NCI-H524 treated with DMSO at 0.1 percent for 48 hours (cell line): ENCODE measurements around the gene NUP62CL.
"Not testable (repeated sequence)": the region's sequence is repeated elsewhere in the genome, so short reads cannot be mapped to it uniquely, and the experiment has no call there.

Experiments used
- DNase-seq: peaks from one replicate; lab custom pipeline; 2025; lab: John Stamatoyannopoulos, UW

NUP62CL gene, protein sequence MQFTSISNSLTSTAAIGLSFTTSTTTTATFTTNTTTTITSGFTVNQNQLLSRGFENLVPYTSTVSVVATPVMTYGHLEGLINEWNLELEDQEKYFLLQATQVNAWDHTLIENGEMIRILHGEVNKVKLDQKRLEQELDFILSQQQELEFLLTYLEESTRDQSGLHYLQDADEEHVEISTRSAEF

DNA sequence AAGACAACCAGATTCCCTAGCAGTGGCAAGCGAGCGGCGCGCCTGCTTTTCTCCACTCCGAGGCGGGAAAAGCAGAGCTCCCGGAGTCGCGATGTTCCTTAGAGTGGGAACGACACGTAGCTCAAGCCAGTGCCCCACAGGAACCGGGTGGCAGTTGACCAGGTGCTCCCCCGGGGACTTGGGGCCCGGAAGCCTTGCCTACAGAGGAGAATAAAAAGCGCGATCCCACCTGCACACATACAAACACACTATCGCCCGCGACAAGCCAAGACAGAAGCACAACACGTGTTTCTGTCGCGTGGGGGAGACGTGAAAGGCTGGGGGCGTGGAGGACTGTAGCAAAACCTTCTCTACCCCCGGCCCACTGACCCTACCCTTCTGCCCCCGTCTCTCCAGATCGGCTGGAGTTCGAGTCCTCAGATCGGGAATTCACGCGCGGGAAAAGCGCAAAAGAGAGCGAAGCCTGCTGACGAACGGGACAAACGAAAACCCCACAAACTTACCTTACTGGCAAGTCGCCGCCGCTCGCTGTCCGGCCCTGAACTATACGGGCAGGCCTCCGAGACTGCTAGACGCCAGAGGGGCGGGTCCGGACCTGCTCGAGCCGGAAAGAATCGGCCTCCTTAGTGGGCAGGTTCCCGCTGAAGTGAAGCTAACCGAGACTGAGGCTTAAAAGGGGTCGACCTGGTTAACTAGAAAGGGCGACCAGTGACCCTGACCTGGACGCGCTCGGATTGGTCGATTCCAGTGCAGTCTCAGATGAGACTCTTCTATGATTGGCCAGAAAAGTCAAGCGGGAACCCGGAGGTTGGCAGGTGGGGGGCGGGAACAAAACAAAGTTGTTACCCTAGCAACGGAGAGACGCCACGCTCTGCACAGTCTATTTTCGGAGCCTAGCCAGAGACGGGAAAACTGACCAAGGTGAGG, at the start of gene NUP62CL, which contains the start of gene DNAAF6:
Gene NUP62CL (minus strand): TSS at position 664 of the 927 bp plus-strand sequence. CDS start 31,287 bp downstream, outside the sequence.
Gene DNAAF6 (plus strand): TSS at position 842 of the 927 bp plus-strand sequence. CDS start 6,265 bp downstream, outside the sequence.
- peak; percentile 70 for DNase-seq

DNA sequence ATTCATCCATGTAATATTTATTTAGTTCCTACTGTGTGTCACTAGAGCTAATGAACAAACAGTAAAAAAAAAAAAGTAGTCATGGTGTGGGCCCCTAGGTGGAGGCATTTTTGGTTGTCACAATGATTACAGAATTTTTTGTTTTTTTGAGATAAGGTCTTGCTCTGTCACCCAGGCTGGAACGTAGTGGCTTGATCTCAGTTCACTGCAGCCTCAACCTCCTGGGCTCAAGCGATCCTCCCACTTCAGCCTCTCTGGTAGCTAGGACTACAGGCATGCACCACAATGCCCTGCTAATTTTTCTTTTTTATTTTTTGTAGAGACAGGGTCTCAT, 22.2 kb upstream of the NUP62CL start:
- no peak for DNase-seq

DNA sequence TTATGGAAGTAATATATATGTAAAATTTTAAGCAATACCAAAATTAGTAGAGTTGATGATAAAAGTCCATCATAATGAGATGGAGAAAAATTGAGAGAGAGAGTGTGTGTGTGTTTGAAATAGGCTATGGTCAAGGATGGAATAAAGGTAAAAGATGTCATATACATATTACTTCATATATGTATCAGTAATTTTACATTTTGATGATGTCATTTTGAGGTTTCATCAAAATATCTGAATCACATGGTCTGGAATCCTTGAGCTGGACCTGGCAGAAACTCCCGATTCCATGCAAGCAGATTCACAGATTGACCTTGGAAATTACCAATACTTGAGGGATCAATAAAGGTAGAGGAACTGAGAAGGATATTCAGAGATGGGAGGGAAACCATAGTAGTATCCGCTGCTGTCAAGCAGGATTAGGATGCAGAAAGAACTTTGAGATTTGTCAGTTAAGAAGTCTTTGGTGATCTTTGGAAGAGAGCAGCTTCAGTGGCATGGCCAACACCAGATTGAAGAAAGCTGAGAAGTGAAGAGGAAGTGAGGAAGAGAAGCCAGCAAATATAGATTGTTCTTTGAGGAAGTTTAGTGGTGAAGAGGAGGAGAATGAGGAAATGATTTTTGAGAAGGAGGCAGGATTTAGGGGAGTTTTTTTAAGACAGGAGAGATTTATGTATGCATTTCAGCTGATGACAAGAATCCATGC, 21.7 kb upstream of the NUP62CL start:
- DNase-seq: no peak

DNA sequence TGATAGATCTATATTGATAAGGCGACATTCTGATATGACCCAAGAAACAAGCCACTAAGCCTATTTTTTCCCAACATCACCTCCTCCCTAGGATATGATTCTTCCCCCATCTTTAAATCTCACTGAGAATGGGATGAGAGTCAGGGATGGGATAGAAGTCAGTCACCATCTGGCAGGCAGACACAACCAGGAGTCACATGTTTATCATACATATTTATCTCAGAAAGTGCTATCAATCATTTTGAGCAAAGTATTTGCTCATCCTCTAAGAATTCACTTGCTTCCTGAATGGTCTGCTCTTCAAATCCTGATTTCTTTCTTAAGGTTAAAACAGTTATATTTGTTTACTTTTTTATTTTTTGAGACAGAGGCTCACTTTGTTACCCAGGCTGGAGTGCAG, 20.5 kb upstream of the NUP62CL start:
- DNase-seq: no peak

DNA sequence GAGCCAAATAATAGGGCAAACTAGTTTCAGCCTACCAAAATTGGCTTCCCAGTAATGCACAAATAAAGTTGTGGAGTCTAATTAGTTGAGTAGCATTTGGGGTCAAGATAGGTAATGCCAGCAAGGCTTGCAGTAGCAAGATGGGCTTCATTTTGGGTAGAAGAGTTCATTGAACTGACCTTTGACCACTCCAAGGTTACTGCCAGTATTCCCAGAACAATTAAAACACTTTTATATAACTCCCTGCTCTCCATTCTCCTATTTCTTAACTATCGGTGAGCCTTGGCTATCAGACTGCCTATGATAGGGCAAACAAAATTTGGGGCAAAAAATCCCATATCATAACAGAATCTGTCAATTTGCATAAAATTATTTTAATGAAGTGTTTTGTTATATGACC, 7.2 kb upstream of the NUP62CL start:
- no peak for DNase-seq

DNA sequence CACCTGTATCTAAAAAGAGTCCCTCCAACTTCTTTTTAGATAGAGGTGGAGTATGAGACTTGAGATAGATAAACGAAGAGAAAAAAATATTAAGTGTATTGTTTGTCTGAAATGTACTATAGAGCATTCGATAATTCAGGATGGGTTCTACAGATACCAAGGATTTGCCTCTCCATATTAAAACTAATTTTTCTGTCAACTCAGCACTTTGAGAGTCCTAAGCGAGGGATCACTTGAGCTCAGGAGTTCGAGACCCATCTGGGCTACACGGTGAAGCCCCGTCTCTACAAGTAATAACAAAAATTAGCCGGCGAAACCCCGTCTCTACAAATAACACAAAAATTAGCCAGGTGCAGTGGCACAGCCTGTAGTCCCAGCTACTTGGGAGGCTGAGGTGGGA, 1.7 kb upstream of the NUP62CL start:
- DNase-seq: no peak

DNA sequence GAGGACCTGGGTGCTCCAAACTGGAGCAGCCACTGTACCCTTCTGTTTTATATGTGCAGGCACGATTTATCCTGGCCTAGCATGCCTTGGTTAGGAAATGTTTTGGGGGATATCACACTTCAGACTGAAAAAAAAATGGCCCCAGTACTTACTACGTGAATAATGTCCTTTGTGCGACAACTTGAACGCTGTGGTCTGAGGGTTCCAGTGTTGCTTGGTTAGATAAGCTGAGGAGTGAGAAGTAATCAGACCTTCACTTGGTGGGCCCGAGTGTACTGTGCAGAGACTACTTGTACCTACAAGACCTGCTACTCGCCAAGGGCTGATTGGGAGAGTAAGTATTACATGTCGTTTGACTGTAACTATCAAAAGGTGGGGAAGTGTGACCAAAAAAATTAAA, 856 bp upstream of the NUP62CL start:
- no peak for DNase-seq

DNA sequence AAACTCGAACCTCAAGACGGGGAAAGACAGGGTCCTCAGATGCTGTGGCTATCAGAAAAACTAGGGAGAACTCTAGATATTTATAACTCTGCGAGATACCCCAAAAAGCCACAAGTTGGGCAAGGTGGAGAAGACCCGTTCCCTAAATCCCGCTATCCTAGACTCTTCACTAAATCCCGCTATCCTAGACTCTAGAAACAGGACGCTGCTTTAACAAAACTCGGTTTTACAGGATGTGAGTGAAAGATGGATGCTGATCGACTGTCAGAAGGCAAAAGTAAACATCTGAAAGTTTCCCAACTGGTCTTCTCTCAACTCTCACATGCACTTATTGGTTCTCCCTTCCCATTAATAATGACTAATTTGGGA, 448 bp upstream of the NUP62CL start:
- no peak for DNase-seq

DNA sequence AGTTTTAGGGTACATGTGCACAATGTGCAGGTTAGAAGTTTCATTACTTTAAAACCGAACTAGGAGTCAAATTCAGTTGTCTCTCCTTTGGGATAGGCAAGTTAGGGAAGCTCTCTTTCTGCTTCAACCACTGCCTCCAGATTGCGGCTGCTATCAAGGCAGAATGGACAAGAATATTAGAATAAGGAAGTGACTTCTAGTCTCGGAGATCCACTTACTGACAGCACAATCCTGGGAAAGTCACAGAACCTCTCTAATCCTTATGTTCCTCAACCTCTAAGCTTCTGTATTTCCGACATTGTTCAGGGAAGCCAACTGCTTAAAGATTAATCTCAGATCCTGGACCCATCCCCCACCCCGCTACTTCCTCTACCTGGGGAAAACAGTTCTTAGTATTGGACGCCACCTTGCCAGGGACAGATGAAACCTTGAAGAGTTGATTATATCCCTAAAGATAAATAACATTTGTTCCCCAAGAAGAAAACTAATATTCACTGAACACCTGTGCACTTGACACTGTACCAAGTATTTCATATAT, 2.1 kb downstream of the NUP62CL start:
- peak; percentile 41 for DNase-seq

DNA sequence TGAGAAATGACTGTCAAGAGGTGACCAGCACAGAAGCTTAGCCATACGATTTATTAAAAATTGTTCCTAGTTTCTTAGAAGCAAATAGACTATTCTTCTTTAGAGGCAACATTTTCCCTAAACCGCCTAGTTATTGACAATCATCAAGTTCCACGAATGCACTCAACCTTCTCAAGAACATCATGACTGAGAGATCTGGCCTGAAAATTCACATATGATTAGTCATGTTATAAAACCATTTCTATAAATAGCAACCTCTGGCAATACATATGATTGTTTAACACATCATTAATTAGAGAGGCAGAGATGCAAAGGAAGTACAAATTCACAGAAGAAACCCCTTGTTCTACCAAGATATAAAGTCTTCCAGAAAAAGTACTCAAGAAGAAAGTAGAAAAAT, 6.7 kb downstream of the NUP62CL start:
- no peak for DNase-seq

DNA sequence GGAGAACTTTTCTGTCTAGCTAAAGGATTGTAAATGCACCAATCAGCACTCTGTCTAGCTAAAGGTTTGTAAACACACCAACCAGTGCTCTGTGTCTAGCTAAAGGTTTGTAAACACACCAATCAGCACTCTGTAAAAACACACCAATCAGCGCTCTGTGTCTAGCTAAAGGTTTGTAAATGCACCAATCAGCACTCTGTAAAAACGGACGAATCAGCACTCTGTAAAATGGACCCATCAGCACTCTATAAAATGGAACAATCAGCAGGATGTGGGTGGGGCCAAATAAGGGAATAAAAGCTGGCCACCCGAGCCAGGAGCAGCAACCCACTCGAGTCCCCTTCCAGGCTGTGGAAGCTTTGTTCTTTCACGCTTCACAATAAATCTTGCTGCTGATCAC, 8.2 kb downstream of the NUP62CL start:
- DNase-seq: not testable (repeated sequence)

DNA sequence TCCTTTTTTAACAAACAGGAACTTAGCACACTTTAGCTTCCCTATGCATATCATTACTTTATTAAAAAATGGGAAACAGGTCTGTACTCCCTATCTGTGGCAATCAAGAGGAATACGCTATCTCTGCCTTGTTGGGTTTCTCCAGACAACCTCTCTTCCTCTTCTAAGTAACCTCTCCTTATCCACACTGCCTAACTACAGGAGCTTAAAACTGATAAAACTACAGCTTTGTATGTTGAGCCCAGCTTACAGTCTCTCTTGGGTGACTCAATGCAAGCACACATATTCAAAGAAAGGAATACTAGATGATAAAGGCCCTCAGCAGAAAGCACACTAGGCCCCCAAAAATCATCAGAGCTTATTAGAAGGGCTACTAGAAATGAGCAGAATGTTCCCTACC, 8.9 kb downstream of the NUP62CL start:
- DNase-seq: no peak

DNA sequence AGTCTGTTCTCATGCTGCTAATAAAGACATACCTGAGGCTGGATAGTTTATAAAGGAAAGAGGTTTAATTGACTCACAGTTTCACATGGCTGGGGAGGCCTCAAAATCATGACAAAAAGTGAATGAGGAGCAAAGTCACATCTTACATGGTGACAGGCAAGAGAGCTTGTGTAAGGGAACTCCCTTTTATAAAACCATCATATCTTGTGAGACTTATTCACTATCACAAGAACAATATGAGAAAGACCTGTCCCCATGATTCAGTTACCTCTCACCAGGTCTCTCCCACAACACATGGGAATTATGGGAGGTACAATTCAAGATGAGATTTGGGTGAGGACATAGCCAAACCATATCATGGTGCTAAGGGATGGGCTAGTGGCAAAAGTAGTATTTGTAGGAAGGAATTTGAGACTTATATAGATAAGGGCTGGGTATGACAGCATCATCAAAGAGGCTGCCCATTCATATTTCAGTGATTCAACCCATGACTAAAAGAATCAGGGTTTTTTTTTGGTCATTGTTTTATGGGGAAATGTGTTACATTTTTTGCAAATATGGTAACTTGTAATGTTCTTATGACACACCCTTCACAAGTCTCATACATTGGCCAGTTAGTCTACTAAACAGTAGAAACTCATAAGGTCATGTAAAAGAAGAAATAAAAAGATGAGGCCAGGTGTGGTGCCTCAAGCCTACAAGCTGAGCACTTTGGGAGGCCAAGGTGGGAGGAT, 34.7 kb downstream of the NUP62CL start:
- no peak for DNase-seq

DNA sequence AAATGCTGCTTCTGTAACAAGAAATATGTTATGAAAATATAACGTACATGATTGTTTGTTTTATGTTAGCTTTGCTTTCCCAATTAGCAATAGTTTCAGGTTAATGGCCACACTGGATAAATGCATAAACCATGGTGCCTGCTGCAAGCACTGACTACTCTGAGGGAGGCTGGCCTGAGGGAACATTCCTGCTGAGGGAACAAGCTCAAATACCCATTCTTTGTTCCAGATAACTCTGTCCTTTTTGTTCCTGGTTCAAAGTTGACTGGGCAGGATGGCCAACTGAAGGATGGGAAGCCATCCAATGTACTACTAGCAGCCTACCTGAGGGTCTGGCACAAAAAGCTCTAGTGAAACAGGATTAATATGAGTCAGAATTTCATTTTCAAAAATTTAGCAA, 37.5 kb downstream of the NUP62CL start:
- no peak for DNase-seq

DNA sequence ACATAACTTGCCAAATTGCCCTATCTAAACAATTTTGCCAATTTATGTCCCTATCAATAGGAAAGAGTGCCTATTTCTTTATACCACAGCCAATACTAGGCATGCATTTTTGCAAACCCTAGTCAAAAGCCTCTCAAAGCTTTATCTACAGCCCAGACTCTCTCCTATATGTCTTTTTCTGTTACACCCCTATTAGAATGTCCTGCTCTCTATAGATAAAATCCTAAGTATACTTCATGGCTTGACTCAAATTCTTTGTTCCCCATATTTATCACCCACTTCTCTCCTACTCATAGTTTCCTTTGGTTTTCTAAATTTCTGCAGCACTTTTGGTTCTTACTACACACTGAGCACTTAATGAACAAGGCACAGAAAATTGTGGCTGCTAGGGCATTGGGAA, 38.0 kb downstream of the NUP62CL start:
- no peak for DNase-seq

DNA sequence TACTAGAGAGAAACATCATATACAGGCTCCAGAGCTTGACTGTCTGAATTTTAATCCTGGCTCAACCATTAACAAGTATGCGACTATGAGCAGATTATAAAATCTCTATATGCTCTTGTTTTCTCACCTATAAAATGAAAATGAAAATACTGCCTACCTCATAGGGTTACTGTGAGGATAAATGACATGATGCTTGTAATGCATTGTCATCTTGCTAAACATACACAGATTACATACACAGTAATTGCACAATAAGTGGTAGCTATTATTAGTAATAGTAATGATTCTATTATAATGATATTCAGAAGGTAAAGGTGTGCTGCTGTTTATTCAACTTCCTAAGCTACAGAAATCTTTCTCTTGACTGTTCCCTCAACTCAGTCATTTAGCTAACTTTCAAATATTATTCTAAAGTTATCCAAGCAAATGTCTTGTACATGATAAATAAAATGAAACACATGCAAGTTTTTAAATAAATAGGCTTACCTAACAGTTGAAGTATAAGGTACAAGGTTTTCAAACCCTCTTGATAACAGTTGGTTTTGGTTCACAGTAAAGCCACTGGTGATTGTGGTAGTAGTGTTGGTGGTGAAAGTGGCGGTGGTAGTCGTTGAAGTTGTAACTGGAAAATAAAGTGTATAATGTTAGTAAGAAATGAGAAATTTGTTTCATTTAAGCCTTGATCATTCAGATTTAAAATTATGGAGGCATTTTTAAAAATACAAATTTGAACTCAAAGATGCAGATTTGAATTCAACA, 38.9 kb downstream of the NUP62CL start:
- no peak for DNase-seq

DNA sequence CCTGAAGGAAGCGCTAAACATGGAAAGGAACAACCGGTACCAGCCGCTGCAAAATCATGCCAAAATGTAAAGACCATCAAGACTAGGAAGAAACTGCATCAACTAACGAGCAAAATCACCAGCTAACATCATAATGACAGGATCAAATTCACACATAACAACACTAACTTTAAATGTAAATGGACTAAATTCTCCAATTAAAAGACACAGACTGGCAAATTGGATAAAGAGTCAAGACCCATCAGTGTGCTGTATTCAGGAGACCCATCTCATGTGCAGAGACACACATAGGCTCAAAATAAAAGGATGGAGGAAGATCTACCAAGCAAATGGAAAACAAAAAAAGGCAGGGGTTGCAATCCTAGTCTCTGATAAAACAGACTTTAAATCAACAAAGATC, 48.6 kb downstream of the NUP62CL start:
- not testable (repeated sequence) for DNase-seq

DNA sequence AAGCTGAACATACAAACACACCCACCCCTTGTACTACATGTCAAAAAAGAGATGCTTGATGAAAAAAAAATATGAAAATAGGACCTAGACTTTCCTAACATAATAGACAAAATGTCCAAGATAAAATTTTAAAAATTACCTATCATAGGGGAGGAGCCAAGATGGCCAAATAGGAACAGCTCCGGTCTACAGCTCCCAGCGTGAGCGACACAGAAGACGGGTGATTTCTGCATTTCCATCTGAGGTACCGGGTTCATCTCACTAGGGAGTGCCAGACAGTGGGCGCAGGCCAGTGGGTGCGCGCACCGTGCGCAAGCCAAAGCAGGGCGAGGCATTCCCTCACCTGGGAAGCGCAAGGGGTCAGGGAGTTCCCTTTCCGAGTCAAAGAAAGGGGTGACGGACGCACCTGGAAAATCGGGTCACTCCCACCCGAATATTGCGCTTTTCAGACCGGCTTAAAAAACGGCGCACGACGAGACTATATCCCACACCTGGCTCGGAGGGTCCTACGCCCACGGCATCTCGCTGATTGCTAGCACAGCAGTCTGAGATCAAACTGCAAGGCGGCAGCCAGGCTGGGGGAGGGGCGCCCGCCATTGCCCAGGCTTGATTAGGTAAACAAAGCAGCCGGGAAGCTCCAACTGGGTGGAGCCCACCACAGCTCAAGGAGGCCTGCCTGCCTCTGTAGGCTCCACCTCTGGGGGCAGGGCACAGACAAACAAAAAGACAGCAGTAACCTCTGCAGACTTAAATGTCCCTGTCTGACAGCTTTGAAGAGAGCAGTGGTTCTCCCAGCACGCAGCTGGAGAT, 50.4 kb downstream of the NUP62CL start:
- DNase-seq: not testable (repeated sequence)

DNA sequence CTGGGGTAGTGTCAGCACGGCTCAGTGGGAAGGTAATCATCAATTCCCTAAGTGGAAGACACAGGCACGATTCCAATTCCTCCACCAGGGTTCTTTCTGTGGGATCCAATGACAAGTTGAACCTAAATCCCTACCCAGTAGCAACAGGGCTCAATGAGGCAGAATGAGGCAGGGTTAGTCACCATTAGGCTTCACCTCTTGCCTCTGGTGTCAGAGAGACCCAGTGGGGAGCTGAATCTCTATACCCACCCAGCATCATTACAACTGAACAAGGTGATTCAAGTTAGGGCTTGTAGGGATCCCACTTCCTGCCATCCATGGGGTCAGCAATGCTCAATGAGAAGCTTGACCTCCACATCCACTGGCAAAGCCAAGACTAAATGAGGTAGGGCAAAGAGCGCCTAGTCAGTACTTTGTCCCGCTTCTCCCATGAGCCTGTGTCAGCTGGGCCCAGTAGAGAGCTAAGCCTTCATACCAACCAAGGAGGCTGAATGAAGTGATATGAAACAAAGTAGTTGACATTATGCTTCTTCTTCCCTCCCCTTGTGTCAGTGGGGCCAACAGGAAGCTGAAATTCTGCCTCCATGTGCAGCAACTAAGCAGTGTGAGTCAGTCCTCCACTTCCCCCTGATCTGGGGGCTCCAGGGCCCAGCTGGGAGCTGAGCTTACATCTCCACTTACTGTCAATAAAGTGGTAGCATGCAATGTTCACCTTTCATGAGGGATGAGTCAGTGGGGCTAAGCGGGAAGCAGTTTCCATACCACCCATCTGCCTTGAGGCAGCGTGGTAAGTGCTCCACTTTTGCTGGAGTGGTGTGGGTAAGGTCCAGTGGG, 51.2 kb downstream of the NUP62CL start:
- DNase-seq: no peak
